IPS DF 6.9 (cell line): ENCODE data around the gene FPGS.
"Not testable (repeated sequence)": the region's sequence is repeated elsewhere in the genome, so short reads cannot be mapped to it uniquely, and the experiment has no call there.

Source experiments
- DNase-seq: peaks from one replicate; pipeline ENCODE4 v3.0.0-alpha.2; 2013; ENCODE audit warnings: low read depth, low spot score
- H3K27ac ChIP-seq: one replicate; pipeline ENCODE4 v1.5.1; 2013; ENCODE audit warnings: low read length, control low read depth
- H3K27me3 ChIP-seq: 2 replicates; pipeline ENCODE4 v1.6.1; 2013; ENCODE audit warnings: mild to moderate bottlenecking, low read length; ENCODE audit not compliant: control insufficient read depth, insufficient read depth
- H3K36me3 ChIP-seq: 2 replicates; pipeline ENCODE4 v1.6.1; 2013; ENCODE audit warnings: low read length; ENCODE audit not compliant: control insufficient read depth, insufficient read depth
- H3K4me1 ChIP-seq: 2 replicates; pipeline ENCODE4 v1.6.1; 2013; ENCODE audit warnings: low read length; ENCODE audit not compliant: control insufficient read depth, insufficient read depth
- H3K4me3 ChIP-seq: 2 replicates; pipeline ENCODE4 v1.5.1; 2013; ENCODE audit warnings: mild to moderate bottlenecking, low read length
- H3K9me3 ChIP-seq: 2 replicates; pipeline ENCODE4 v1.6.1; 2013; ENCODE audit warnings: low read length, inconsistent platforms; ENCODE audit not compliant: control insufficient read depth, insufficient read depth
- WGBS: extraction: QIAGEN DNeasy Blood & Tissue Kit; methylation state at CpG from one replicate; pipeline ENCODE4 v1.1.7; 2013; ENCODE audit warnings: mixed read lengths, missing lambda C conversion rate; ENCODE audit not compliant: insufficient read length, insufficient coverage; 5-methylcytosine and 5-hydroxymethylcytosine counted together

The FPGS gene

GRCh38 chr9:127838375-127839078 is 35.8 kb downstream of the FPGS start:
- Histone ChIP-seq H3K27ac (no peak overlapping the region), H3K9me3 (no peaks in the 10 kb centered on the region), H3K36me3 (no peaks in the 10 kb centered on the region), H3K4me3 (no peak overlapping the region), H3K27me3 (no peaks in the 10 kb centered on the region), H3K4me1 (no peaks in the 10 kb centered on the region; the same call in 1 of the 2 replicates)
- no CpG with 5 or more reads among the region's 18 CpGs for WGBS
- no peak for DNase-seq

- no peak overlapping the region for H3K27ac ChIP-seq
- DNase-seq, result no peak
- 0 out of 2 replicates have a peak, but pooled peaks cover 2% of the 10 kb centered on the region for H3K36me3 ChIP-seq
- no CpG with 5 or more reads among the region's 15 CpGs for WGBS
- no peak overlapping the region for H3K4me3 ChIP-seq
- H3K27me3 ChIP-seq, result no peaks in the 10 kb centered on the region
- H3K9me3 ChIP-seq, result no peaks in the 10 kb centered on the region
- no peaks in the 10 kb centered on the region; the same call in 1 of the 2 replicates for H3K4me1 ChIP-seq
Measured at GRCh38 chr9:127841087-127841835, 38.6 kb downstream of the FPGS start.

GRCh38 chr9:127844821-127845359 is 42.2 kb downstream of the FPGS start:
- no peak for DNase-seq
- no peaks in the 10 kb centered on the region for H3K4me1 ChIP-seq
- H3K4me3 ChIP-seq, result no peak overlapping the region
- H3K9me3 ChIP-seq, result no peaks in the 10 kb centered on the region
- no peaks in the 10 kb centered on the region for H3K27me3 ChIP-seq
- no peak overlapping the region for H3K27ac ChIP-seq
- 0 out of 2 replicates have a peak, but pooled peaks cover 2% of the 10 kb centered on the region for H3K36me3 ChIP-seq
- WGBS, result no CpG with 5 or more reads among the region's 16 CpGs

GRCh38 chr9:127845619-127846018 is 42.9 kb downstream of the FPGS start:
- not testable (repeated sequence) for H3K4me3 ChIP-seq, H3K36me3 ChIP-seq, H3K4me1 ChIP-seq, DNase-seq, H3K27ac ChIP-seq, H3K27me3 ChIP-seq, H3K9me3 ChIP-seq
- WGBS, result no CpG with 5 or more reads among the region's 4 CpGs

- Histone ChIP-seq H3K4me1 (no peaks in the 10 kb centered on the region), H3K27ac (no peak overlapping the region)
Measured at GRCh38 chr9:127846443-127847177, 43.9 kb downstream of the FPGS start.

GRCh38 chr9:127847178-127847510 is 44.5 kb downstream of the FPGS start:
- no peak for DNase-seq
- H3K27me3 ChIP-seq, result no peaks in the 10 kb centered on the region
- no peaks in the 10 kb centered on the region for H3K4me1 ChIP-seq
- H3K9me3 ChIP-seq, result no peaks in the 10 kb centered on the region
- H3K4me3 ChIP-seq, result no peak overlapping the region
- no CpG with 5 or more reads among the region's 6 CpGs for WGBS
- H3K27ac ChIP-seq, result no peak overlapping the region
- 0 out of 2 replicates have a peak, but pooled peaks cover 2% of the 10 kb centered on the region for H3K36me3 ChIP-seq

More at GRCh38 chr9:127846443-127847177, 43.9 kb downstream of the FPGS start:
- 0 out of 2 replicates have a peak, but pooled peaks cover 2% of the 10 kb centered on the region for H3K36me3 ChIP-seq
- no peak overlapping the region for H3K4me3 ChIP-seq
- no peaks in the 10 kb centered on the region for H3K9me3 ChIP-seq
- WGBS, result no CpG with 5 or more reads among the region's 18 CpGs
- DNase-seq, result no peak
- no peaks in the 10 kb centered on the region for H3K27me3 ChIP-seq

GRCh38 chr9:127847833-127848755 is 45.4 kb downstream of the FPGS start:
- H3K27me3 ChIP-seq, result no peaks in the 10 kb centered on the region
- H3K27ac ChIP-seq, result no peak overlapping the region
- no peak for DNase-seq
- no peak overlapping the region for H3K4me3 ChIP-seq
- 0 out of 2 replicates have a peak, but pooled peaks cover 2% of the 10 kb centered on the region for H3K36me3 ChIP-seq
- H3K4me1 ChIP-seq, result no peaks in the 10 kb centered on the region
- no CpG with 5 or more reads among the region's 12 CpGs for WGBS
- no peaks in the 10 kb centered on the region for H3K9me3 ChIP-seq

- H3K4me1 ChIP-seq, result no peaks in the 10 kb centered on the region; the same call in 1 of the 2 replicates
- WGBS, result no CpG with 5 or more reads among the region's 10 CpGs
- H3K27ac ChIP-seq, result no peak overlapping the region
- no peaks in the 10 kb centered on the region for H3K9me3 ChIP-seq
- H3K36me3 ChIP-seq, result 0 out of 2 replicates have a peak, but pooled peaks cover 2% of the 10 kb centered on the region
- H3K4me3 ChIP-seq, result no peak overlapping the region
- no peaks in the 10 kb centered on the region for H3K27me3 ChIP-seq
- no peak for DNase-seq
Measured at GRCh38 chr9:127848756-127849504, 46.2 kb downstream of the FPGS start.

GRCh38 chr9:127850286-127850830 is 47.7 kb downstream of the FPGS start:
- H3K27me3 ChIP-seq, result no peaks in the 10 kb centered on the region
- DNase-seq, result no peak
- H3K4me3 ChIP-seq, result no peak overlapping the region
- WGBS, result no CpG with 5 or more reads among the region's 17 CpGs
- H3K4me1 ChIP-seq, result peaks cover 3% of the 10 kb centered on the region; the same call in 1 of the 2 replicates
- 0 out of 2 replicates have a peak, but pooled peaks cover 2% of the 10 kb centered on the region for H3K36me3 ChIP-seq
- no peaks in the 10 kb centered on the region for H3K9me3 ChIP-seq
- no peak overlapping the region for H3K27ac ChIP-seq
